Ascending aorta (tissue), 2 donors: ENCODE results near the gene TM9SF2. TPM values are rescaled to one million over a fixed set of nuclear protein-coding genes. Genes with fewer than 3 reads are reported as not detected.

ENCODE experiments used
- DNase-seq, 2 donors: peaks; one replicate each; pipeline ENCODE4 v3.0.0-alpha.2; 2019; ENCODE audit warnings: low spot score in 2 of 2
- H3K27ac ChIP-seq, 2 donors: fragments of 200-600 bp; sonication (generic); one replicate each; pipeline ENCODE4 v1.5.1; 2016 to 2017; ENCODE audit warnings: mild to moderate bottlenecking in 1 of 2
- H3K27me3 ChIP-seq: fragments of 200-600 bp; sonication (generic); one replicate; pipeline ENCODE4 v1.5.1; 2017
- H3K36me3 ChIP-seq, 2 donors: fragments of 200-600 bp; sonication (generic); one replicate each; pipeline ENCODE4 v1.5.1; 2016
- H3K4me1 ChIP-seq, 2 donors: fragments of 200-600 bp; sonication (generic); one replicate each; pipeline ENCODE4 v1.5.1; 2016 to 2017; ENCODE audit warnings: mild to moderate bottlenecking in 1 of 2
- H3K4me3 ChIP-seq, 2 donors: fragments of 200-600 bp; sonication (generic); one replicate each; pipeline ENCODE4 v1.5.1; 2016 to 2017; ENCODE audit warnings: mild to moderate bottlenecking in 1 of 2
- H3K9me3 ChIP-seq, 2 donors: fragments of 200-600 bp; sonication (generic); one replicate each; pipeline ENCODE4 v1.5.1; 2016
- CTCF ChIP-seq, 3 experiments: fragments of 200-600 bp in 2 of 3; fragments of 450-650 bp in 1 of 3; sonication (generic) in 2 of 3; IDR thresholded peaks; one replicate each; pipeline ENCODE4 v1.5.1; 2016 to 2019; ENCODE audit warnings: antibody characterized with exemption in 3 of 3, mild to moderate bottlenecking in 1 of 3, moderate library complexity in 1 of 3
- intact Hi-C: fragments of 100-400 bp; cut with DNase I; formaldehyde crosslinking; loops from one replicate; pipeline ENCODE4 v1.15.1; 2023
- total RNA-seq: library from RNA; depleted of rRNA; stranded (reverse); fragments of >200 nt; gene quantifications from one replicate; pipeline ENCODE4 v1.1.0, GENCODE V29; 2016

Gene TM9SF2
- total RNA-seq, 1 donor from 2014 or later, result 56.8 TPM

GRCh38 chr13:99525967-99526366, 24.7 kb downstream of the TM9SF2 start:
- peaks cover 25 to 52% of the 10 kb centered on the region in 2 donors for H3K36me3 ChIP-seq
- H3K4me3 ChIP-seq, result no peak overlapping the region
- H3K9me3 ChIP-seq, result no peaks in the 10 kb centered on the region
- intact Hi-C loops, result no loop called here
- no peak for DNase-seq
- no peaks in the 10 kb centered on the region for H3K4me1 ChIP-seq
- H3K27ac ChIP-seq, result no peak overlapping the region
- H3K27me3 ChIP-seq, result no peaks in the 10 kb centered on the region
- TF ChIP-seq CTCF (IDR thresholded peaks at IDR 0.05), result no peak

GRCh38 chr13:99526549-99526948, 25.3 kb downstream of the TM9SF2 start:
- H3K27ac ChIP-seq, result no peak overlapping the region
- H3K27me3 ChIP-seq, result no peaks in the 10 kb centered on the region
- peaks cover 20 to 54% of the 10 kb centered on the region in 2 donors for H3K36me3 ChIP-seq
- intact Hi-C loops, result no loop called here
- DNase-seq, result no peak
- no peaks in the 10 kb centered on the region for H3K4me1 ChIP-seq
- TF ChIP-seq CTCF (IDR thresholded peaks at IDR 0.05), result no peak
- H3K4me3 ChIP-seq, result no peak overlapping the region
- H3K9me3 ChIP-seq, result no peaks in the 10 kb centered on the region

GRCh38 chr13:99527301-99527700, 26.0 kb downstream of the TM9SF2 start:
- H3K27ac ChIP-seq, result no peak overlapping the region
- intact Hi-C loops, result no loop called here
- no peaks in the 10 kb centered on the region for H3K27me3 ChIP-seq
- H3K36me3 ChIP-seq, result peaks cover 14 to 50% of the 10 kb centered on the region in 2 donors
- no peak for TF ChIP-seq CTCF (IDR thresholded peaks at IDR 0.05)
- H3K4me3 ChIP-seq, result no peak overlapping the region
- no peak for DNase-seq
- no peaks in the 10 kb centered on the region for H3K9me3 ChIP-seq
- no peaks in the 10 kb centered on the region for H3K4me1 ChIP-seq

GRCh38 chr13:99528547-99528946, 27.3 kb downstream of the TM9SF2 start:
- H3K27me3 ChIP-seq, result no peaks in the 10 kb centered on the region
- peaks cover 7 to 43% of the 10 kb centered on the region in 2 donors for H3K36me3 ChIP-seq
- H3K27ac ChIP-seq, result no peak overlapping the region
- no peak for DNase-seq
- no peaks in the 10 kb centered on the region for H3K9me3 ChIP-seq
- TF ChIP-seq CTCF (IDR thresholded peaks at IDR 0.05), result no peak
- intact Hi-C loops, result no loop called here
- no peaks in the 10 kb centered on the region for H3K4me1 ChIP-seq
- no peak overlapping the region for H3K4me3 ChIP-seq

GRCh38 chr13:99536023-99536422, 34.8 kb downstream of the TM9SF2 start:
- Histone ChIP-seq H3K9me3 (no peaks in the 10 kb centered on the region), H3K4me1 (no peaks in the 10 kb centered on the region), H3K27ac (no peak overlapping the region), H3K4me3 (no peak overlapping the region), H3K27me3 (no peaks in the 10 kb centered on the region), H3K36me3 (peaks cover 5 to 22% of the 10 kb centered on the region in 2 donors)
- no peak for DNase-seq
- intact Hi-C loops, result no loop called here
- no peak for TF ChIP-seq CTCF (IDR thresholded peaks at IDR 0.05)

- Histone ChIP-seq H3K27me3 (no peaks in the 10 kb centered on the region), H3K36me3 (peaks cover 34 to 47% of the 10 kb centered on the region in 2 donors), H3K9me3 (no peaks in the 10 kb centered on the region), H3K4me1 (no peaks in the 10 kb centered on the region), H3K4me3 (no peak overlapping the region), H3K27ac (no peak overlapping the region)
- TF ChIP-seq CTCF (IDR thresholded peaks at IDR 0.05), result no peak
- intact Hi-C loops, result no loop called here
- no peak for DNase-seq
These were observed 39.3 kb downstream of the TM9SF2 start for GRCh38 chr13:99540530-99540929.
